WTC11 (cell line): Measurements from ENCODE around the gene LTK. TPM values are rescaled to one million over a fixed set of nuclear protein-coding genes. Genes with fewer than 3 reads are reported as not detected.

Experiments
- ATAC-seq: fragments of 200-7000 bp; cut with Tn5 transposase; 2 replicates; pipeline ENCODE4 v1.10.0; 2021; ENCODE audit warnings: mild to moderate bottlenecking, moderate library complexity
- CTCF ChIA-PET: fragments of 300-600 bp; sonication (Branson Sonifier 250); formaldehyde crosslinking; loops from one replicate; lab custom pipeline; 2021; ENCODE audit warnings: antibody characterized with exemption; lab: Charles Lee
- POLR2A ChIA-PET: fragments of 350-600 bp; sonication (Branson Sonifier 250); formaldehyde crosslinking; loops from one replicate; lab custom pipeline; 2021; ENCODE audit warnings: antibody characterized with exemption; lab: Charles Lee
- DNase-seq: peaks from one replicate; pipeline ENCODE4 v3.0.0; 2021; ENCODE audit warnings: low spot score
- H3K27ac Mint-ChIP-seq: 2 replicates; pipeline ENCODE4 v1.8.0; 2021; ENCODE audit warnings: mixed read lengths
- H3K27me3 Mint-ChIP-seq: 2 replicates; pipeline ENCODE4 v1.8.0; 2021; ENCODE audit warnings: low read depth, mild to moderate bottlenecking, moderate library complexity, mixed read lengths
- H3K36me3 Mint-ChIP-seq: 2 replicates; pipeline ENCODE4 v1.8.0; 2021; ENCODE audit warnings: mixed read lengths
- H3K4me1 Mint-ChIP-seq: 2 replicates; pipeline ENCODE4 v1.8.0; 2022; ENCODE audit warnings: mixed read lengths
- H3K4me3 Mint-ChIP-seq: 2 replicates; pipeline ENCODE4 v1.8.0; 2021; ENCODE audit warnings: mild to moderate bottlenecking, moderate library complexity, mixed read lengths
- H3K9me3 Mint-ChIP-seq: 2 replicates; pipeline ENCODE4 v1.8.0; 2021; ENCODE audit warnings: mixed read lengths
- ATF1 ChIP-seq: sonication (generic); formaldehyde crosslinking; IDR thresholded peaks from 2 replicates; pipeline ENCODE4 v1.8.1; 2023; ENCODE audit warnings: mild to moderate bottlenecking, moderate library complexity, missing genetic modification reagents
- ATF2 ChIP-seq: sonication (generic); formaldehyde crosslinking; IDR thresholded peaks from 2 replicates; pipeline ENCODE4 v1.8.1; 2022; ENCODE audit warnings: low read depth, missing genetic modification reagents, borderline replicate concordance
- E2F4 ChIP-seq: sonication (generic); formaldehyde crosslinking; IDR thresholded peaks from 2 replicates; pipeline ENCODE4 v1.8.1; 2022; ENCODE audit warnings: low read depth, mild to moderate bottlenecking, moderate library complexity, missing genetic modification reagents, borderline replicate concordance
- FOXP1 ChIP-seq: sonication (generic); formaldehyde crosslinking; IDR thresholded peaks from 2 replicates; pipeline ENCODE4 v1.8.0; 2022; ENCODE audit warnings: missing genetic modification reagents, mild to moderate bottlenecking, moderate library complexity, borderline replicate concordance
- FOXP4 ChIP-seq: sonication (generic); formaldehyde crosslinking; IDR thresholded peaks from 2 replicates; pipeline ENCODE4 v1.8.0; 2022; ENCODE audit warnings: mild to moderate bottlenecking, missing genetic modification reagents
- JUN ChIP-seq: sonication (generic); formaldehyde crosslinking; IDR thresholded peaks from 2 replicates; pipeline ENCODE4 v1.8.0; 2023; ENCODE audit warnings: mild to moderate bottlenecking, missing genetic modification reagents
- NFYB ChIP-seq: sonication (generic); formaldehyde crosslinking; conservative IDR thresholded peaks from 2 replicates; pipeline ENCODE4 v1.8.0; 2022; ENCODE audit warnings: low read depth, missing genetic modification reagents
- NR2C2 ChIP-seq: sonication (generic); formaldehyde crosslinking; IDR thresholded peaks from 2 replicates; pipeline ENCODE4 v1.8.0; 2022; ENCODE audit warnings: mild to moderate bottlenecking, missing genetic modification reagents
- RORB ChIP-seq: fragments of 250-450 bp; sonication (Bioruptor Pico); IDR thresholded peaks from 2 replicates; pipeline ENCODE4 v1.9.0; 2021; ENCODE audit warnings: mild to moderate bottlenecking
- SMAD3 ChIP-seq: sonication (generic); formaldehyde crosslinking; IDR thresholded peaks from 2 replicates; pipeline ENCODE4 v1.8.0; 2022; ENCODE audit warnings: missing genetic modification reagents, mild to moderate bottlenecking, borderline replicate concordance
- ZNF281 ChIP-seq: sonication (generic); formaldehyde crosslinking; IDR thresholded peaks from 2 replicates; pipeline ENCODE4 v1.8.0; 2023; ENCODE audit warnings: mild to moderate bottlenecking, missing genetic modification reagents
- ZNF425 ChIP-seq: fragments of 250-450 bp; sonication (Bioruptor Pico); conservative IDR thresholded peaks from 2 replicates; pipeline ENCODE4 v1.9.0; 2021; ENCODE audit warnings: mild to moderate bottlenecking
- total RNA-seq: library from RNA; stranded (reverse); gene quantifications from 3 replicates; pipeline ENCODE4 v1.2.3, GENCODE V29; 2021
- TF ChIP-seq, protein P1 (sequence below): fragments of 250-450 bp; sonication (Bioruptor Pico); IDR thresholded peaks from 2 replicates; pipeline ENCODE4 v1.9.0; 2021; ENCODE audit warnings: mild to moderate bottlenecking
- TF ChIP-seq, protein P2 (sequence below): sonication (generic); formaldehyde crosslinking; IDR thresholded peaks from 2 replicates; pipeline ENCODE4 v1.8.1; 2022; ENCODE audit warnings: missing genetic modification reagents, borderline replicate concordance
- TF ChIP-seq, protein P3 (sequence below): sonication (generic); formaldehyde crosslinking; IDR thresholded peaks from 2 replicates; pipeline ENCODE4 v1.8.0; 2023; ENCODE audit warnings: missing genetic modification reagents, mild to moderate bottlenecking, borderline replicate concordance

LTK gene
- total RNA-seq, 1 experiment from 2014 or later, result 0.66 TPM

DNA sequence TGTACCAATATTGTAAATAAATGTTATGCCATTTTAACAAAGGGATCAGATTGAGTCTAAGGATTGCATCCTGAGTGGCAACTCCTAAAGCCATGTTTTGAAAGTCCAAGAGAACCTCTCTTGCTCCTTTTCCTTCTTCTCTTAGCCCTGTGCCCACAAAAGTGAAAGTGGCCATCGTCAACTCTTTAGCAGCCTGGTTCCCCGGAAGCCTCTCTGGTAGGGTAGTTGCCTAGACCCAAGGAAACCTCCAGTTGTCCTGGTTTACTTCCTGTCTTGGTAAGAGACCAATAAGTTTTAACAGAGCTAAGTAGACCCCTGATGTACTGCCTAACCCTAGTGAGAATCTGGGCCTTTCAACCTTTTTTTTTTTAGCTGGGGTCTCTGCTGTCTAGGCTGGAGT is 30.1 kb downstream of the LTK start (continued):
- TF ChIP-seq ZNF425 (CRISPR knock-in tag), result no peak
- no peak for TF ChIP-seq NFYB
- no peak for TF ChIP-seq ATF1
- no peak for TF ChIP-seq ATF2 (CRISPR knock-in tag)
- no peak for TF ChIP-seq FOXP1 (CRISPR knock-in tag)
- TF ChIP-seq RORB (CRISPR knock-in tag), result no peak
- TF ChIP-seq, protein P1, sequence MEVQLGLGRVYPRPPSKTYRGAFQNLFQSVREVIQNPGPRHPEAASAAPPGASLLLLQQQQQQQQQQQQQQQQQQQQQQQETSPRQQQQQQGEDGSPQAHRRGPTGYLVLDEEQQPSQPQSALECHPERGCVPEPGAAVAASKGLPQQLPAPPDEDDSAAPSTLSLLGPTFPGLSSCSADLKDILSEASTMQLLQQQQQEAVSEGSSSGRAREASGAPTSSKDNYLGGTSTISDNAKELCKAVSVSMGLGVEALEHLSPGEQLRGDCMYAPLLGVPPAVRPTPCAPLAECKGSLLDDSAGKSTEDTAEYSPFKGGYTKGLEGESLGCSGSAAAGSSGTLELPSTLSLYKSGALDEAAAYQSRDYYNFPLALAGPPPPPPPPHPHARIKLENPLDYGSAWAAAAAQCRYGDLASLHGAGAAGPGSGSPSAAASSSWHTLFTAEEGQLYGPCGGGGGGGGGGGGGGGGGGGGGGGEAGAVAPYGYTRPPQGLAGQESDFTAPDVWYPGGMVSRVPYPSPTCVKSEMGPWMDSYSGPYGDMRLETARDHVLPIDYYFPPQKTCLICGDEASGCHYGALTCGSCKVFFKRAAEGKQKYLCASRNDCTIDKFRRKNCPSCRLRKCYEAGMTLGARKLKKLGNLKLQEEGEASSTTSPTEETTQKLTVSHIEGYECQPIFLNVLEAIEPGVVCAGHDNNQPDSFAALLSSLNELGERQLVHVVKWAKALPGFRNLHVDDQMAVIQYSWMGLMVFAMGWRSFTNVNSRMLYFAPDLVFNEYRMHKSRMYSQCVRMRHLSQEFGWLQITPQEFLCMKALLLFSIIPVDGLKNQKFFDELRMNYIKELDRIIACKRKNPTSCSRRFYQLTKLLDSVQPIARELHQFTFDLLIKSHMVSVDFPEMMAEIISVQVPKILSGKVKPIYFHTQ (CRISPR knock-in tag), result no peak
- TF ChIP-seq, protein P2, sequence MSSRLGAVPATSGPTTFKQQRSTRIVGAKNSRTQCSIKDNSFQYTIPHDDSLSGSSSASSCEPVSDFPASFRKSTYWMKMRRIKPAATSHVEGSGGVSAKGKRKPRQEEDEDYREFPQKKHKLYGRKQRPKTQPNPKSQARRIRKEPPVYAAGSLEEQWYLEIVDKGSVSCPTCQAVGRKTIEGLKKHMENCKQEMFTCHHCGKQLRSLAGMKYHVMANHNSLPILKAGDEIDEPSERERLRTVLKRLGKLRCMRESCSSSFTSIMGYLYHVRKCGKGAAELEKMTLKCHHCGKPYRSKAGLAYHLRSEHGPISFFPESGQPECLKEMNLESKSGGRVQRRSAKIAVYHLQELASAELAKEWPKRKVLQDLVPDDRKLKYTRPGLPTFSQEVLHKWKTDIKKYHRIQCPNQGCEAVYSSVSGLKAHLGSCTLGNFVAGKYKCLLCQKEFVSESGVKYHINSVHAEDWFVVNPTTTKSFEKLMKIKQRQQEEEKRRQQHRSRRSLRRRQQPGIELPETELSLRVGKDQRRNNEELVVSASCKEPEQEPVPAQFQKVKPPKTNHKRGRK, result no peak

DNA sequence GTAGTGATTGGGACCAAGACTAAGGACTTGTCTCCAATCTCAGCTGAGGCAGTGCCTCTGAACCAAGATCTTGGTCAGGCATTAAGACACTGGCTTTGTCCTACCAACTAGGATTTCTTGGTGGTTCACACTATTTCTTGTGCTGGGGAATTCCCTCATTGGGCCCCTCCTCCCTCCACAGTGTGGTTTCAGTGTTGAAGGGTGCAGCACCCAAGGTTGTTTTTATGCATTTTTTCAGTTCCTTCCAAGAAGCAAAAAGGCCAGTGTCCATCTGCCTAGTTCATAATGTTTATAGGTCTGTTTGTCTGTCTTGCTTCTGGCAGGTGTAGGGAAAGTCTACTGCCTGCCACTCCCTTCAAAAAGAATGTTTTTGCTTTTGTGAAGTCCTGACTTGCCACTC is 30.5 kb downstream of the LTK start:
- no peak overlapping the region for H3K27ac Mint-ChIP-seq
- no peaks in the 10 kb centered on the region; the same call in 1 of the 2 replicates for H3K27me3 Mint-ChIP-seq
- no peak for DNase-seq
- CTCF ChIA-PET, result no interaction called here
- no peak for ATAC-seq
- POLR2A ChIA-PET, result no interaction called here
- H3K9me3 Mint-ChIP-seq, result no peaks in the 10 kb centered on the region
- H3K4me1 Mint-ChIP-seq, result no peaks in the 10 kb centered on the region
- peaks cover 38% of the 10 kb centered on the region for H3K36me3 Mint-ChIP-seq
- H3K4me3 Mint-ChIP-seq, result no peak overlapping the region
- TF ChIP-seq NR2C2 (CRISPR knock-in tag), result no peak
- TF ChIP-seq FOXP4 (CRISPR knock-in tag), result no peak
- no peak for TF ChIP-seq E2F4 (CRISPR knock-in tag)
- no peak for TF ChIP-seq JUN (CRISPR knock-in tag)
- no peak for TF ChIP-seq SMAD3 (CRISPR knock-in tag)
- TF ChIP-seq, protein P3, sequence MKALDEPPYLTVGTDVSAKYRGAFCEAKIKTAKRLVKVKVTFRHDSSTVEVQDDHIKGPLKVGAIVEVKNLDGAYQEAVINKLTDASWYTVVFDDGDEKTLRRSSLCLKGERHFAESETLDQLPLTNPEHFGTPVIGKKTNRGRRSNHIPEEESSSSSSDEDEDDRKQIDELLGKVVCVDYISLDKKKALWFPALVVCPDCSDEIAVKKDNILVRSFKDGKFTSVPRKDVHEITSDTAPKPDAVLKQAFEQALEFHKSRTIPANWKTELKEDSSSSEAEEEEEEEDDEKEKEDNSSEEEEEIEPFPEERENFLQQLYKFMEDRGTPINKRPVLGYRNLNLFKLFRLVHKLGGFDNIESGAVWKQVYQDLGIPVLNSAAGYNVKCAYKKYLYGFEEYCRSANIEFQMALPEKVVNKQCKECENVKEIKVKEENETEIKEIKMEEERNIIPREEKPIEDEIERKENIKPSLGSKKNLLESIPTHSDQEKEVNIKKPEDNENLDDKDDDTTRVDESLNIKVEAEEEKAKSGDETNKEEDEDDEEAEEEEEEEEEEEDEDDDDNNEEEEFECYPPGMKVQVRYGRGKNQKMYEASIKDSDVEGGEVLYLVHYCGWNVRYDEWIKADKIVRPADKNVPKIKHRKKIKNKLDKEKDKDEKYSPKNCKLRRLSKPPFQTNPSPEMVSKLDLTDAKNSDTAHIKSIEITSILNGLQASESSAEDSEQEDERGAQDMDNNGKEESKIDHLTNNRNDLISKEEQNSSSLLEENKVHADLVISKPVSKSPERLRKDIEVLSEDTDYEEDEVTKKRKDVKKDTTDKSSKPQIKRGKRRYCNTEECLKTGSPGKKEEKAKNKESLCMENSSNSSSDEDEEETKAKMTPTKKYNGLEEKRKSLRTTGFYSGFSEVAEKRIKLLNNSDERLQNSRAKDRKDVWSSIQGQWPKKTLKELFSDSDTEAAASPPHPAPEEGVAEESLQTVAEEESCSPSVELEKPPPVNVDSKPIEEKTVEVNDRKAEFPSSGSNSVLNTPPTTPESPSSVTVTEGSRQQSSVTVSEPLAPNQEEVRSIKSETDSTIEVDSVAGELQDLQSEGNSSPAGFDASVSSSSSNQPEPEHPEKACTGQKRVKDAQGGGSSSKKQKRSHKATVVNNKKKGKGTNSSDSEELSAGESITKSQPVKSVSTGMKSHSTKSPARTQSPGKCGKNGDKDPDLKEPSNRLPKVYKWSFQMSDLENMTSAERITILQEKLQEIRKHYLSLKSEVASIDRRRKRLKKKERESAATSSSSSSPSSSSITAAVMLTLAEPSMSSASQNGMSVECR (CRISPR knock-in tag), result no peak
- TF ChIP-seq ZNF281 (CRISPR knock-in tag), result no peak
